GM23248 (cell line): ENCODE results near the gene SEMA4A.
A peak's percentile ranks its signal among the peaks of the same experiment; 100 is the strongest.

Source experiments
- EZH2 ChIP-seq: fragments of 200-600 bp; sonication (generic); IDR thresholded peaks from 2 replicates; pipeline ENCODE4 v1.6.1; 2018; ENCODE audit warnings: antibody characterized with exemption, mild to moderate bottlenecking; ENCODE audit not compliant: insufficient read depth, poor library complexity, severe bottlenecking
- EZH2phosphoT487 ChIP-seq: fragments of 200-600 bp; sonication (generic); IDR thresholded peaks from 2 replicates; pipeline ENCODE4 v1.6.1; 2018; ENCODE audit warnings: antibody characterized with exemption, moderate library complexity, mild to moderate bottlenecking, low read depth; ENCODE audit not compliant: insufficient read depth

DNA sequence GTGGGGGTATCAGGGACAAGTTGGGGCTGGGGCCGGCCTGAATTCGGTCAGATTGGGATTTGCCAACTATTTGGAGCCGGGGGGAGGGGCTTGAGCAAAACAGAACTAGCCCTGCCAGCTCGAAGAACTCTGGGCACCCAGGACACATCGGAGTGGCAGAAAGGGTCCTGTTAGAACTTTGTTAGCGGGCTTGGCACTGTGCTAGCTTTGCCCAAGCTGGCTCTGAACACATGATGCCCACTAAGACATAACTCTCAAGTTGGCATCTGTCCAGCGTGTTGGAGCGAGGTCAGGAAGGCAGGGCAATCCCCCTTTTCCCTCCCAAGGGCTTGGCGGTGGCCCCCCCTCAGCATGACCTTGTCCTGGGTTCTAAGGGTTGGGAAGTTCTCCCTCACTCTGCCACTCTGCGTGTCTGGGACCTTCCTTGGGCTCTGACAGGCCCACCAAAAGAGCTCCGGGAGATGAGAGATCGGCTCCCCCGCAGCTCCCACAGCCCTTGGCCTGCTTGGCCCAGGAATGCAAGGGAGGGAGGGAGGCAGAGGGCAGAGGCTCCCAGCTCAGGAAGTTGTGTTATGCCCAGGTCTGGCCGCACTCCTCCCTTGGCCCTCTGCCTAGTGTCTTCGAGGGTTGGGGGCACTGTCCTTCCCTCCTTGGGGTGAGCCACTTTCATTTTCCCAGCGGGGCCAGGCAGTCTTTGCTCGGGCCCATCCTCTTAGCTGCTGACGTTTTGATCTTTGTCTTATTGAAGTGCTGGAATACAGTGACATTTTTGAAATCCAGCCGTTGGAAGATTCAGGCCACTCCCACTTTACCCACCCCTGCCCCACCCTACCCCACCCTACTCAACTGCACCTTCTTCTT, 37.6 kb upstream of the SEMA4A start:
- no peak for TF ChIP-seq EZH2
- TF ChIP-seq EZH2phosphoT487, result peak; percentile 51; the same call in 1 of the 2 replicates
